Left ventricle myocardium inferior (tissue), 1 donor: ENCODE results near the gene NSD2. TPM values are rescaled to one million over a fixed set of nuclear protein-coding genes. Genes with fewer than 3 reads are reported as not detected.

Source experiments
- DNase-seq: peaks from one replicate; pipeline ENCODE4 v3.0.0-alpha.2; 2020
- H3K27ac ChIP-seq: fragments of 200-600 bp; replicated peaks from 2 replicates; pipeline ENCODE4 v1.8.0; 2021
- H3K27me3 ChIP-seq: fragments of 200-600 bp; 2 replicates; pipeline ENCODE4 v1.8.0; 2021; ENCODE audit warnings: low read depth
- H3K36me3 ChIP-seq: fragments of 200-600 bp; 2 replicates; pipeline ENCODE4 v1.8.0; 2021
- H3K4me1 ChIP-seq: fragments of 200-600 bp; 2 replicates; pipeline ENCODE4 v1.8.0; 2021
- H3K4me3 ChIP-seq: fragments of 200-600 bp; 2 replicates; pipeline ENCODE4 v1.8.0; 2021; ENCODE audit warnings: mild to moderate bottlenecking, moderate library complexity
- H3K9me3 ChIP-seq: fragments of 200-600 bp; replicated peaks from 2 replicates; pipeline ENCODE4 v1.8.0; 2021
- intact Hi-C: fragments of 100-400 bp; cut with micrococcal nuclease; formaldehyde crosslinking; loops from one replicate; pipeline ENCODE4 v1.11.0; 2022
- total RNA-seq: library from RNA; stranded (reverse); fragmentation: NEBNext Ultra II Directional; extraction: Animal tissue kit (Norgen Biotek cat#: 25700); gene quantifications from one replicate; pipeline ENCODE4 v1.2.1, GENCODE V29; 2021
- TF ChIP-seq, protein P1 (sequence below): fragments of 200-600 bp; IDR thresholded peaks from 2 replicates; pipeline ENCODE4 v1.8.0; 2021; ENCODE audit warnings: antibody characterized with exemption, mild to moderate bottlenecking, borderline replicate concordance
- donor health status: DM: no; HTN: yes; CAD: no; lungs with severe emphysema.

NSD2 gene
- total RNA-seq, 1 donor from 2014 or later, result 42.5 TPM

DNA sequence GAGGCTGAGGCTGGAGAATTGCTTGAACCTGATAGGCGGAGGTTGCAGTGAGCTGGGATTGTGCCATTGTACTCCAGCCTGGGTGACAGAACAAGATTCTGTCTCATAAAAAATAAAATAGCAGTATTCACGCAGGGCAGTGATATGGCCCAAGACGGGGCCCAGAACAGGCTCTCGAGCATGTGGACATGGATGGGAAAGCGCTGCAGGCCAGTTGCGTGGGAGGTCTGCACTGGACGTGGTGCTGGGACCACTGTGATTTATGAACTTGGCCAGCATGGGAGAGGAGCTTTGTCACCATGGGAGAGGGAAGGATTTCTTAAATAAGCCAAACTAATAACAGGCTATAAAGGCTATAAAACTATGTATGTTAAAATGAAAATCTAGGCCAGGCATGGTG, 51.6 kb downstream of the NSD2 start:
- H3K27ac ChIP-seq, result no peak overlapping the region
- peaks cover 34% of the 10 kb centered on the region for H3K36me3 ChIP-seq
- no peak overlapping the region for H3K4me3 ChIP-seq
- no peaks in the 10 kb centered on the region for H3K4me1 ChIP-seq
- TF ChIP-seq, protein P1, sequence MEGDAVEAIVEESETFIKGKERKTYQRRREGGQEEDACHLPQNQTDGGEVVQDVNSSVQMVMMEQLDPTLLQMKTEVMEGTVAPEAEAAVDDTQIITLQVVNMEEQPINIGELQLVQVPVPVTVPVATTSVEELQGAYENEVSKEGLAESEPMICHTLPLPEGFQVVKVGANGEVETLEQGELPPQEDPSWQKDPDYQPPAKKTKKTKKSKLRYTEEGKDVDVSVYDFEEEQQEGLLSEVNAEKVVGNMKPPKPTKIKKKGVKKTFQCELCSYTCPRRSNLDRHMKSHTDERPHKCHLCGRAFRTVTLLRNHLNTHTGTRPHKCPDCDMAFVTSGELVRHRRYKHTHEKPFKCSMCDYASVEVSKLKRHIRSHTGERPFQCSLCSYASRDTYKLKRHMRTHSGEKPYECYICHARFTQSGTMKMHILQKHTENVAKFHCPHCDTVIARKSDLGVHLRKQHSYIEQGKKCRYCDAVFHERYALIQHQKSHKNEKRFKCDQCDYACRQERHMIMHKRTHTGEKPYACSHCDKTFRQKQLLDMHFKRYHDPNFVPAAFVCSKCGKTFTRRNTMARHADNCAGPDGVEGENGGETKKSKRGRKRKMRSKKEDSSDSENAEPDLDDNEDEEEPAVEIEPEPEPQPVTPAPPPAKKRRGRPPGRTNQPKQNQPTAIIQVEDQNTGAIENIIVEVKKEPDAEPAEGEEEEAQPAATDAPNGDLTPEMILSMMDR, result no peak
- H3K27me3 ChIP-seq, result no peaks in the 10 kb centered on the region
- no peak for DNase-seq
- no peaks in the 10 kb centered on the region for H3K9me3 ChIP-seq
- intact Hi-C loops, result no loop called here

DNA sequence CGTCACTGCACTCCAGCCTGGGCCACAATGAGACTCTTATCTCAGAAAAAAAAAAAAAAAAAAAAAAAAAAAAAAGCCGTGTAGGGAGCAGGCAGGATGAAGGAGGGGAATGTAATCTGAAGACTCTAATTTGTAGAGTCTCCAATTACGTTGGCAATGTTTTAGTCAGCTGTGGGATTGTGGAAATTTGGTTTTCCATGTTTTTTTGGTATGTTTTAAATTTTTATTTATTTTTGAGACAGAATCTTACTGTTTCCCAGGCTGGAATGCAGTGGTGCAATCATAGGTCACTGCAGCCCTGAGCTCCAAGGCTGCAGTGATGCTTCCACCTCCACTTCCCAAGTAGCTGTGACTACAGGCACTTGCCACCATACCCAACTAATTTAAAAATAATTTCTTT, 56.5 kb downstream of the NSD2 start:
- intact Hi-C loops, result no loop called here
- no peaks in the 10 kb centered on the region for H3K27me3 ChIP-seq
- no peak overlapping the region for H3K27ac ChIP-seq
- no peaks in the 10 kb centered on the region for H3K4me1 ChIP-seq
- H3K9me3 ChIP-seq, result no peaks in the 10 kb centered on the region
- no peak for DNase-seq
- no peak overlapping the region for H3K4me3 ChIP-seq
- H3K36me3 ChIP-seq, result peaks cover 31% of the 10 kb centered on the region
- TF ChIP-seq, protein P1, result no peak

DNA sequence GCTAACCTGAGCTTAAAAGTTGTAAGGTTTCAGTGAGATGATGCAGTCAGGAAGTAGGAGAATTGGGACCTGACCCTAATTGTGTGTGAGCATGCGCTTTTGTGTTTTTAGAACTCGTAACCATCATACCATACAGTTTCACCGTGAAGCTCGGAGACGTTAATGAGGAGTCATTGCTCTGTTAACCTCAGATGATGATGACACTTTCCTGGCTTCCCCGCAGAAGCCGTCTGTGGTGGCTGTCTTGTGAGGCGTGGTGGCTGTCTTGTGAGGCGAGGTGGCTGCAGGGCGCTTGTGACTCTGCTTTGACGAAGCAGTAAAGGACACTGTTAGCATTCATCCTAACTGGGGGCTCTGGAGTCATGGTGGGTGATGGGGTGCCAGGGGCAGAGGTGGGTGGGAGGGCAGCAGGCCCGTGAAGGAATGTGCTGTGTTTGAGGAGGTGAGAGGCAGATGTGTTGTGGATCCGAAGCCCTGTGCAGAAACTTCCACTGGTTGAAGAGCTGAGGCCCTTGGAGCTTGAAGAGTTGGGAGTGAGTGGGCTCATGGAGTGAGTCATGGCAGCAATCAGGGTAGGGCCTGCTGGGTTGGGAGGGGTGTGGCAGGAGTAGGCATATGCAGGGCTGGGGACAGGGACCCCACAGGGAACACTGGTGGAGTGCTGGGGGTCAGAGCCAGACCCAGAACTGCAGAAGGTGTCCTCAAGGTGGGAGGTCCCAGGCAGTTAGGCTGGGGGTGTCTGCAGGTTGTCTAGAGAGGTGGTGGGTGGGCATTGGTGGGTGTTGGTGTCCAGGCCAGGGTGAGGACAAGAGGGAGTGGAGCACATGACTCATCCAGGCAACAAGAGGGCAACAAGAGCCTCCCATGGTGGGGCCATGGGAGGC, 57.4 kb downstream of the NSD2 start:
- Histone ChIP-seq H3K27me3 (no peaks in the 10 kb centered on the region), H3K36me3 (peaks cover 36% of the 10 kb centered on the region)
- intact Hi-C loops, result no loop called here

DNA sequence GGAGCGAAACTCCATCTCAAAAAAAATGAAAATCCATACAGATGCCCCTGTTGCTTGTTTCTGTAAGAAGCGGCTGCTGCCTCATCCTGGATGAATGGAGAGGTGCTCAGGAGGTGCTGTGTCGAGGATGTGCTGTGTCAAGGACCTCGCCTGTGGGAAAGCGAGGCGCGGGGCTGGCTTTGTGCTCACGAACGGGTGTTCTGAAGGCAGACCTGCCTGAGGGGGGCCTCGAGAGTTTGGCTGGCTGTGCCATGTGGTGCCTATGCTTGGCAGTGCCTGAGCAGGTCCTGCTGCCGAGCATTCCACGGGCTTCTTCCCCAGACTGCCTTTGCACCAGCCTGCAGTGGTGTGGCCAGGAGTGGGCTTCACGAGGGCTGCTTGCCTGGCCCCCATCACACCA, 61.5 kb downstream of the NSD2 start:
- H3K36me3 ChIP-seq, result peaks cover 58% of the 10 kb centered on the region
- intact Hi-C loops, result no loop called here
- TF ChIP-seq, protein P1, result no peak

More for the DNA sequence above, 57.4 kb downstream of the NSD2 start:
- DNase-seq, result no peak
- H3K4me1 ChIP-seq, result no peaks in the 10 kb centered on the region
- H3K9me3 ChIP-seq, result no peaks in the 10 kb centered on the region
- TF ChIP-seq, protein P1, result no peak
- no peak overlapping the region for H3K27ac ChIP-seq
- H3K4me3 ChIP-seq, result no peak overlapping the region

DNA sequence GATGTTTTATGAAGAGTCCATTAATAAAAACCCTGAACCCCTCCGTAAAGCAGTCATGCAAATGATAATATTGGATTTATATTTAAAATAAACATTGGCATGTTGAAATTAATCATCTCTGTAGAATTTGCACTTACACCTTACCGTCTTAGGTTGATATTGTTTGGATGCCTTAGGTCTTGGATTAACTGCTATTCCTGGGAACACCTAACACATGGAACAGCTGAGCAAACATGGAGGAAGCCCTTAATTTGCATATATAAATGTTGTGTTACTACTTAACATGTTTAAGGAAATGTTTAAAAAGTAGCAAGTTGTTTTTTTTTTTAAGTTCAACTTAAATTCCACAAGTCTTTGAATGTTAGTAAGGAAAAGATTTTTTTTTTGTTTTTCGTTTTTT, 62.5 kb downstream of the NSD2 start:
- intact Hi-C loops, result no loop called here

More for the DNA sequence above, 61.5 kb downstream of the NSD2 start:
- Histone ChIP-seq H3K27ac (no peak overlapping the region), H3K4me1 (no peaks in the 10 kb centered on the region), H3K4me3 (no peak overlapping the region), H3K27me3 (no peaks in the 10 kb centered on the region), H3K9me3 (no peaks in the 10 kb centered on the region)
- no peak for DNase-seq

More for the DNA sequence above, 62.5 kb downstream of the NSD2 start:
- no peak for DNase-seq
- Histone ChIP-seq H3K9me3 (no peaks in the 10 kb centered on the region), H3K4me1 (no peaks in the 10 kb centered on the region), H3K4me3 (no peak overlapping the region), H3K27me3 (no peaks in the 10 kb centered on the region), H3K27ac (no peak overlapping the region), H3K36me3 (peaks cover 61% of the 10 kb centered on the region)
- TF ChIP-seq, protein P1, result no peak
